K562 (cell line): Measurements from ENCODE around the gene IFT25. TPM values are rescaled to one million over a fixed set of nuclear protein-coding genes. Genes with fewer than 3 reads are reported as not detected.

Source experiments
- ATF1 ChIP-seq, 2 experiments: fragments of 450-650 bp in 1 of 2; IDR thresholded peaks; 2 replicates each; pipeline ENCODE4 v1.6.1; 2016; ENCODE audit warnings: missing compliant biosample characterization in 1 of 2, missing genetic modification characterization in 1 of 2
- EP300 ChIP-seq: IDR thresholded peaks from 2 replicates; pipeline ENCODE4 v1.6.1; 2012; ENCODE audit warnings: low read length, improper control_type of control experiment
- FOXA1 ChIP-seq: fragments of 450-650 bp; IDR thresholded peaks from 2 replicates; pipeline ENCODE4 v1.6.1; 2016; ENCODE audit warnings: mild to moderate bottlenecking, borderline replicate concordance
- FOXA3 ChIP-seq, 2 experiments: fragments of 450-650 bp in 1 of 2; sonication (generic) in 1 of 2; formaldehyde crosslinking; IDR thresholded peaks in 1 of 2; conservative IDR thresholded peaks in 1 of 2; 2 replicates each; pipeline versions ENCODE4 v1.4.0 to v1.8.0; 2020 to 2022; ENCODE audit warnings: mild to moderate bottlenecking in 2 of 2, missing genetic modification reagents in 1 of 2
- GATAD2B ChIP-seq: fragments of 450-650 bp; IDR thresholded peaks from 2 replicates; pipeline ENCODE4 v1.6.1; 2017; ENCODE audit warnings: mild to moderate bottlenecking, borderline replicate concordance
- HDGF ChIP-seq: fragments of 450-650 bp; IDR thresholded peaks from 2 replicates; pipeline ENCODE4 v1.6.1; 2016
- HEY1 ChIP-seq: fragments of 250-450 bp; sonication (Bioruptor Pico); IDR thresholded peaks from 2 replicates; pipeline ENCODE4 v1.5.0; 2020; ENCODE audit warnings: mild to moderate bottlenecking, moderate library complexity, borderline replicate concordance
- HIVEP1 ChIP-seq: fragments of 250-450 bp; sonication (Bioruptor Pico); IDR thresholded peaks from 2 replicates; pipeline ENCODE4 v1.4.0; 2020; ENCODE audit warnings: mild to moderate bottlenecking
- MED1 ChIP-seq: sonication (generic); formaldehyde crosslinking; IDR thresholded peaks from 2 replicates; pipeline ENCODE4 v1.8.1; 2023; ENCODE audit warnings: missing genetic modification reagents, borderline replicate concordance
- MIER1 ChIP-seq: fragments of 450-650 bp; IDR thresholded peaks from 2 replicates; pipeline ENCODE4 v1.6.1; 2016; ENCODE audit warnings: antibody characterized with exemption, mild to moderate bottlenecking, low read depth
- MTA2 ChIP-seq: fragments of 450-650 bp; IDR thresholded peaks from 2 replicates; pipeline ENCODE4 v1.6.1; 2016; ENCODE audit warnings: low read depth
- MXI1 ChIP-seq: IDR thresholded peaks from 2 replicates; pipeline ENCODE4 v1.6.1; 2011; ENCODE audit warnings: low read depth, mild to moderate bottlenecking, improper control_type of control experiment, low read length
- NCOA4 ChIP-seq: fragments of 450-650 bp; IDR thresholded peaks from 2 replicates; pipeline ENCODE4 v1.6.1; 2018; ENCODE audit warnings: mild to moderate bottlenecking; ENCODE audit not compliant: partially characterized antibody
- RBM17 ChIP-seq: fragments of 200-400 bp; formaldehyde crosslinking; IDR thresholded peaks from 2 replicates; pipeline ENCODE4 v1.6.1; 2017; ENCODE audit warnings: low read depth, mild to moderate bottlenecking, low read length, borderline replicate concordance
- TAF9B ChIP-seq: fragments of 450-650 bp; IDR thresholded peaks from 2 replicates; pipeline ENCODE4 v1.6.1; 2018; ENCODE audit warnings: mild to moderate bottlenecking; ENCODE audit not compliant: partially characterized antibody
- TEAD2 ChIP-seq: fragments of 450-650 bp; IDR thresholded peaks from 2 replicates; pipeline ENCODE4 v1.6.1; 2016; ENCODE audit warnings: missing genetic modification characterization, control low read depth, missing compliant biosample characterization
- TEAD4 ChIP-seq, 2 experiments: sonication (generic) in 1 of 2; formaldehyde crosslinking in 1 of 2; IDR thresholded peaks; 2 replicates each; pipeline versions ENCODE4 v1.6.1 to v1.8.0; 2012 to 2022; ENCODE audit warnings: borderline replicate concordance in 1 of 2, inconsistent platforms in 1 of 2, low read length in 1 of 2, mild to moderate bottlenecking in 1 of 2, missing genetic modification reagents in 1 of 2
- XRCC3 ChIP-seq: fragments of 450-650 bp; IDR thresholded peaks from 2 replicates; pipeline ENCODE4 v1.6.1; 2017; ENCODE audit warnings: mild to moderate bottlenecking, moderate library complexity
- ZFP36 ChIP-seq: fragments of 150-350 bp; IDR thresholded peaks from 2 replicates; pipeline ENCODE4 v1.6.1; 2018; ENCODE audit warnings: low read length, low read depth; ENCODE audit not compliant: partially characterized antibody
- ZNF436 ChIP-seq: fragments of 250-450, 450-650 bp; sonication (Bioruptor Pico); formaldehyde crosslinking; IDR thresholded peaks from 2 replicates; pipeline ENCODE4 v1.7.0; 2020; ENCODE audit warnings: mild to moderate bottlenecking
- ZNF76 ChIP-seq: fragments of 250-450 bp; sonication (Bioruptor Pico); IDR thresholded peaks from 2 replicates; pipeline ENCODE4 v1.4.0; 2020; ENCODE audit warnings: mild to moderate bottlenecking, moderate library complexity, borderline replicate concordance
- ZNF830 ChIP-seq: fragments of 250-450 bp; sonication (Bioruptor Pico); IDR thresholded peaks from 2 replicates; pipeline ENCODE4 v1.5.0; 2021; ENCODE audit warnings: mild to moderate bottlenecking
- ZSCAN32 ChIP-seq: fragments of 450-650 bp; formaldehyde crosslinking; IDR thresholded peaks from 2 replicates; pipeline ENCODE4 v1.4.0; 2020; ENCODE audit warnings: mild to moderate bottlenecking, moderate library complexity
- polyA plus RNA-seq, 8 experiments: library from polyadenylated mRNA; depleted of rRNA in 4 of 8; stranded (reverse) in 5 of 8; unstranded in 3 of 8; fragments of >200 nt; fragmentation: Nextera tagmentation in 2 of 8; fragmentation: Illumina TruSeq in 1 of 8; extraction: Ambion mirVana in 2 of 8; extraction: Trizol in 1 of 8; gene quantifications; 2 replicates each; pipeline versions ENCODE4 v1.2.1 to v1.2.3, GENCODE V29; 2011 to 2014; ENCODE audit warnings: inconsistent platforms in 1 of 8, missing spikeins in 1 of 8
- total RNA-seq, 7 experiments: library from RNA; depleted of rRNA in 6 of 7; stranded (reverse); fragments of >200 nt in 6 of 7; fragmentation: Illumina TruSeq in 2 of 7; extraction: Trizol in 2 of 7; gene quantifications; 2 replicates each; pipeline versions ENCODE4 v1.2.1 to v1.2.3, GENCODE V29; 2011 to 2021; ENCODE audit warnings: low replicate concordance in 1 of 7
- TF ChIP-seq, protein P1 (sequence below), 2 experiments: fragments of 450-650 bp; IDR thresholded peaks; 2 replicates each; pipeline ENCODE4 v1.6.1; 2016
- TF ChIP-seq, protein P2 (sequence below): fragments of 450-650 bp; IDR thresholded peaks from 2 replicates; pipeline ENCODE4 v1.6.1; 2014; ENCODE audit warnings: low read depth, mild to moderate bottlenecking, moderate library complexity, borderline replicate concordance

Gene IFT25
- total and polyA plus RNA-seq, 9 of the 15 experiments (the other 6 are each of a cell fraction or from before 2014, with no cell fraction given): 93.6 to 209 (median 167) TPM

DNA sequence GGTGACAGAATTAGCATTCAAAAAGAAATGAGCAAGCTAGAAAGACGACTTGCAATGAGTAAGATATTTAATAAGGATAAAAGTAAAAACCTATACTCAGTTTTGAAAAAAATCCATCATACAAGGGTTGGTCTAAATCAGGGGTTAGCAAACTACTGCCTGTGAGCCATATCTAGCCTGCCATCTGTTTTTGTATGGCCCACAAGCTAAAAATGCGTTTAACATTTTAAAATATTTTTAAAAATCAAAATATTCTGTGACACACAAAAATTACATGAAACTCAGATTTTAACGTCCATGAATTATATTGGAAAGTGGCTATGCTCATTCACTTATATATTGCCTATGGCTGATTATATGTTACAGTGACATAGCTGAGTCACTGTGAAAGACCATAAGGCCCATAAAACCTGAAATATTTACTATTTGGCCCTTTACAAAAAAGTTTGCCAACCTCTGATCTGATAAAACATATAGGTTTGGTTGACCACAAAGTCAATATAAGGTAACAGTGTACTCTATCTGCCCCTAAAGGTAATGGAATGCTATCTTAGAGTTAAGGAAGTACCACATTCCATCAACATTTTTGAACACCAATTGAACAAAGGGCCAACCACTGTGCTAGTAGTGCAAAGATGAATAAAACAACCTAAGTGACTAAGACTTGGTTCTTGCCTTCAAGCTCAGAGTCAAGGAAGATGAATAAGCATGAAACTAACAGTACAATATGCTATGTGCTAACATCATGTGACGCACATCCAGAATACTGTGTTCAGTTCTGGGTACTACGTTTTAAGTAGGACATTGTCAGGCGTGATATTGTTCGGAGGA lies 3.2 kb downstream of the IFT25 start (continued):
- TF ChIP-seq XRCC3 (no peak), TEAD4 (IDR thresholded peaks at IDR 0.05; ENCODE audit: low read length) (peak; percentile 49), TEAD4 (CRISPR knock-in tag; IDR thresholded peaks at IDR 0.05; ENCODE audit: borderline replicate concordance) (no peak), MIER1 (no peak), FOXA1 (no peak), ZFP36 (no peak), ATF1 (CRISPR knock-in tag; IDR thresholded peaks at IDR 0.05) (no peak), ATF1 (tag; IDR thresholded peaks at IDR 0.05) (no peak), MXI1 (no peak), MTA2 (no peak), HDGF (no peak), GATAD2B (0 out of 2 replicates have a peak, but pooled peaks have one; percentile 11), HEY1 (CRISPR knock-in tag) (no peak), ZNF830 (CRISPR knock-in tag) (no peak), HIVEP1 (CRISPR knock-in tag) (no peak), TEAD2 (tag) (no peak), ZNF76 (CRISPR knock-in tag) (no peak), ZSCAN32 (CRISPR knock-in tag) (no peak), TAF9B (no peak), FOXA3 (CRISPR knock-in tag; conservative IDR thresholded peaks at IDR 0.05 in 1 of 2, IDR thresholded peaks at IDR 0.05 in 1 of 2) (no peak), ZNF436 (CRISPR knock-in tag) (no peak), NCOA4 (no peak), MED1 (CRISPR knock-in tag) (no peak), EP300 (no peak), RBM17 (no peak)
- TF ChIP-seq, protein P1, sequence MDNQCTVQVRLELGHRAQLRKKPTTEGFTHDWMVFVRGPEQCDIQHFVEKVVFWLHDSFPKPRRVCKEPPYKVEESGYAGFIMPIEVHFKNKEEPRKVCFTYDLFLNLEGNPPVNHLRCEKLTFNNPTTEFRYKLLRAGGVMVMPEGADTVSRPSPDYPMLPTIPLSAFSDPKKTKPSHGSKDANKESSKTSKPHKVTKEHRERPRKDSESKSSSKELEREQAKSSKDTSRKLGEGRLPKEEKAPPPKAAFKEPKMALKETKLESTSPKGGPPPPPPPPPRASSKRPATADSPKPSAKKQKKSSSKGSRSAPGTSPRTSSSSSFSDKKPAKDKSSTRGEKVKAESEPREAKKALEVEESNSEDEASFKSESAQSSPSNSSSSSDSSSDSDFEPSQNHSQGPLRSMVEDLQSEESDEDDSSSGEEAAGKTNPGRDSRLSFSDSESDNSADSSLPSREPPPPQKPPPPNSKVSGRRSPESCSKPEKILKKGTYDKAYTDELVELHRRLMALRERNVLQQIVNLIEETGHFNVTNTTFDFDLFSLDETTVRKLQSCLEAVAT (IDR thresholded peaks at IDR 0.05): no peak; a peak in 1 of 4 replicates
- TF ChIP-seq, protein P2, sequence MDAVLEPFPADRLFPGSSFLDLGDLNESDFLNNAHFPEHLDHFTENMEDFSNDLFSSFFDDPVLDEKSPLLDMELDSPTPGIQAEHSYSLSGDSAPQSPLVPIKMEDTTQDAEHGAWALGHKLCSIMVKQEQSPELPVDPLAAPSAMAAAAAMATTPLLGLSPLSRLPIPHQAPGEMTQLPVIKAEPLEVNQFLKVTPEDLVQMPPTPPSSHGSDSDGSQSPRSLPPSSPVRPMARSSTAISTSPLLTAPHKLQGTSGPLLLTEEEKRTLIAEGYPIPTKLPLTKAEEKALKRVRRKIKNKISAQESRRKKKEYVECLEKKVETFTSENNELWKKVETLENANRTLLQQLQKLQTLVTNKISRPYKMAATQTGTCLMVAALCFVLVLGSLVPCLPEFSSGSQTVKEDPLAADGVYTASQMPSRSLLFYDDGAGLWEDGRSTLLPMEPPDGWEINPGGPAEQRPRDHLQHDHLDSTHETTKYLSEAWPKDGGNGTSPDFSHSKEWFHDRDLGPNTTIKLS: peak; percentile 14; the same call in 1 of the 2 replicates
